Measurements from ENCODE around the gene SMAGP. TPM values are rescaled to one million over a fixed set of nuclear protein-coding genes. Genes with fewer than 3 reads are reported as not detected.
"Not testable (repeated sequence)": the region's sequence is repeated elsewhere in the genome, so short reads cannot be mapped to it uniquely, and the experiment has no call there.

Gene SMAGP
- total and polyA plus RNA-seq, 4 donors, result 4.1 to 9.3 (median 6.5) TPM

- ATAC-seq (ENCODE audit: low FRiP score), result no peak
- Histone ChIP-seq H3K36me3 (ENCODE audit: control insufficient read depth in 1 of 2, insufficient read depth in 2 of 2, low read length in 1 of 2) (no peaks in the 10 kb centered on the region), H3K4me3 (ENCODE audit: low read length in 2 of 2) (no peak overlapping the region), H3K27ac (ENCODE audit: low read depth in 1 of 2, low read length in 2 of 2) (no peak overlapping the region), H3K27me3 (ENCODE audit: control insufficient read depth in 1 of 2, insufficient read depth in 2 of 2, low read length in 1 of 2) (no peaks in the 10 kb centered on the region), H3K9me3 (ENCODE audit: control insufficient read depth, low read length) (no peaks in the 10 kb centered on the region), H3K4me1 (ENCODE audit: control insufficient read depth in 1 of 2, insufficient read depth in 2 of 2, low read length in 2 of 2) (no peaks in the 10 kb centered on the region)
- intact Hi-C loops (cut with DNase I), result no loop called here
- WGBS, 2 donors, result 83 to 86% methylated on average over 7 of the region's 7 CpGs
- DNase-seq, result no peak
Observed at GRCh38 chr12:51222461-51222860, 47.8 kb downstream of the SMAGP start.

- H3K9me3 ChIP-seq (ENCODE audit: control insufficient read depth, low read length); ATAC-seq (ENCODE audit: low FRiP score); H3K36me3 ChIP-seq (ENCODE audit: control insufficient read depth in 1 of 2, insufficient read depth in 2 of 2, low read length in 1 of 2); H3K4me3 ChIP-seq (ENCODE audit: low read length in 2 of 2); H3K27ac ChIP-seq (ENCODE audit: low read depth in 1 of 2, low read length in 2 of 2); H3K4me1 ChIP-seq (ENCODE audit: control insufficient read depth in 1 of 2, insufficient read depth in 2 of 2, low read length in 2 of 2); DNase-seq; H3K27me3 ChIP-seq (ENCODE audit: control insufficient read depth in 1 of 2, insufficient read depth in 2 of 2, low read length in 1 of 2): not testable (repeated sequence)
- 85 to 86% methylated on average over 12 of the region's 12 CpGs for WGBS, 2 donors
- intact Hi-C loops (cut with DNase I), result loop anchor here (2.0 to 5.0 kb wide), 3 partner anchors 19 to 138 kb away; partner anchors contain the start of genes CSRNP2 (in 1 of the 2), DAZAP2 (in 1 of the 2) and TFCP2 (in 1 of the 2)
Observed at GRCh38 chr12:51219857-51220256, 50.4 kb downstream of the SMAGP start.

GRCh38 chr12:51219322-51219721, 50.9 kb downstream of the SMAGP start:
- H3K27ac ChIP-seq (ENCODE audit: low read depth in 1 of 2, low read length in 2 of 2), result peak overlapping the region in 1 of 2 donors; percentile 44
- no peaks in the 10 kb centered on the region for H3K36me3 ChIP-seq (ENCODE audit: control insufficient read depth in 1 of 2, insufficient read depth in 2 of 2, low read length in 1 of 2)
- H3K9me3 ChIP-seq (ENCODE audit: control insufficient read depth, low read length), result no peaks in the 10 kb centered on the region
- DNase-seq, result no peak
- no peaks in the 10 kb centered on the region for H3K4me1 ChIP-seq (ENCODE audit: control insufficient read depth in 1 of 2, insufficient read depth in 2 of 2, low read length in 2 of 2)
- H3K4me3 ChIP-seq (ENCODE audit: low read length in 2 of 2), result no peak overlapping the region
- 74 to 75% methylated on average over 5 of the region's 5 CpGs for WGBS, 2 donors
- H3K27me3 ChIP-seq (ENCODE audit: control insufficient read depth in 1 of 2, insufficient read depth in 2 of 2, low read length in 1 of 2), result no peaks in the 10 kb centered on the region
- ATAC-seq (ENCODE audit: low FRiP score), result no peak
- intact Hi-C loops (cut with DNase I), result loop anchor here (2.0 to 5.0 kb wide), 3 partner anchors 19 to 137 kb away; partner anchors contain the start of genes CSRNP2 (in 1 of the 2), DAZAP2 (in 1 of the 2) and TFCP2 (in 1 of the 2)

GRCh38 chr12:51218607-51219161, 51.5 kb downstream of the SMAGP start:
- 52 to 56% methylated on average over 10 of the region's 10 CpGs for WGBS, 2 donors
- Histone ChIP-seq H3K4me3 (ENCODE audit: low read length in 2 of 2) (peak overlapping the region; percentile 93 to 99), H3K9me3 (ENCODE audit: control insufficient read depth, low read length) (no peaks in the 10 kb centered on the region), H3K4me1 (ENCODE audit: control insufficient read depth in 1 of 2, insufficient read depth in 2 of 2, low read length in 2 of 2) (no peaks in the 10 kb centered on the region), H3K27ac (ENCODE audit: low read depth in 1 of 2, low read length in 2 of 2) (peak overlapping the region; percentile 44 to 83), H3K27me3 (ENCODE audit: control insufficient read depth in 1 of 2, insufficient read depth in 2 of 2, low read length in 1 of 2) (no peaks in the 10 kb centered on the region), H3K36me3 (ENCODE audit: control insufficient read depth in 1 of 2, insufficient read depth in 2 of 2, low read length in 1 of 2) (no peaks in the 10 kb centered on the region)
- no peak for ATAC-seq (ENCODE audit: low FRiP score)
- DNase-seq, result no peak
- intact Hi-C loops (cut with DNase I), result loop anchor here (2.0 to 5.0 kb wide), 3 partner anchors 20 to 136 kb away; partner anchors contain the start of genes CSRNP2 (in 1 of the 2), DAZAP2 (in 1 of the 2) and TFCP2 (in 1 of the 2)

- intact Hi-C loops (cut with DNase I), result loop anchor here (2.0 to 5.0 kb wide), 3 partner anchors 21 to 136 kb away; partner anchors contain the start of genes CSRNP2 (in 1 of the 2), DAZAP2 (in 1 of the 2) and TFCP2 (in 1 of the 2)
- Histone ChIP-seq H3K27ac (ENCODE audit: low read depth in 1 of 2, low read length in 2 of 2) (peak within 1 kb of the TSS; percentile 89 to 100), H3K4me3 (ENCODE audit: low read length in 2 of 2) (peak within 1 kb of the TSS; percentile 93 to 99), H3K36me3 (ENCODE audit: control insufficient read depth in 1 of 2, insufficient read depth in 2 of 2, low read length in 1 of 2) (no peaks in the 10 kb centered on the region), H3K27me3 (ENCODE audit: control insufficient read depth in 1 of 2, insufficient read depth in 2 of 2, low read length in 1 of 2) (no peaks in the 10 kb centered on the region), H3K9me3 (ENCODE audit: control insufficient read depth, low read length) (no peaks in the 10 kb centered on the region), H3K4me1 (ENCODE audit: control insufficient read depth in 1 of 2, insufficient read depth in 2 of 2, low read length in 2 of 2) (no peaks in the 10 kb centered on the region)
- ATAC-seq (ENCODE audit: low FRiP score) (peak; percentile 93), DNase-seq (peak; percentile 82 to 91)
- 0 to 1% methylated on average over 25 to 35 of the region's 35 CpGs for WGBS, 2 donors
Observed at GRCh38 chr12:51217968-51218606, 52.1 kb downstream of the SMAGP start, which contains the start of gene POU6F1. POU6F1 (minus strand) TSS chr12:51218062; CDS start chr12:51206836, 11,226 bp downstream.

GRCh38 chr12:51217133-51217967, 52.9 kb downstream of the SMAGP start:
- Histone ChIP-seq H3K27me3 (ENCODE audit: control insufficient read depth in 1 of 2, insufficient read depth in 2 of 2, low read length in 1 of 2) (no peaks in the 10 kb centered on the region), H3K9me3 (ENCODE audit: control insufficient read depth, low read length) (no peaks in the 10 kb centered on the region), H3K4me1 (ENCODE audit: control insufficient read depth in 1 of 2, insufficient read depth in 2 of 2, low read length in 2 of 2) (no peaks in the 10 kb centered on the region), H3K36me3 (ENCODE audit: control insufficient read depth in 1 of 2, insufficient read depth in 2 of 2, low read length in 1 of 2) (no peaks in the 10 kb centered on the region), H3K27ac (ENCODE audit: low read depth in 1 of 2, low read length in 2 of 2) (peak overlapping the region; percentile 89 to 100), H3K4me3 (ENCODE audit: low read length in 2 of 2) (peak overlapping the region; percentile 93 to 99)
- ATAC-seq (ENCODE audit: low FRiP score), result peak; percentile 72
- peak; percentile 67 to 86 for DNase-seq
- WGBS, 2 donors, result 1% methylated on average over 55 to 81 of the region's 81 CpGs
- intact Hi-C loops (cut with DNase I), result loop anchor here (5.0 kb wide), 2 partner anchors 45 to 135 kb away; partner anchors contain the start of genes CSRNP2 (in 1 of the 2) and TFCP2 (in 1 of the 2)

- Histone ChIP-seq H3K27ac (ENCODE audit: low read depth in 1 of 2, low read length in 2 of 2) (peak overlapping the region; percentile 78 to 100), H3K4me3 (ENCODE audit: low read length in 2 of 2) (peak overlapping the region; percentile 93 to 99), H3K9me3 (ENCODE audit: control insufficient read depth, low read length) (no peaks in the 10 kb centered on the region), H3K36me3 (ENCODE audit: control insufficient read depth in 1 of 2, insufficient read depth in 2 of 2, low read length in 1 of 2) (no peaks in the 10 kb centered on the region), H3K27me3 (ENCODE audit: control insufficient read depth in 1 of 2, insufficient read depth in 2 of 2, low read length in 1 of 2) (no peaks in the 10 kb centered on the region), H3K4me1 (ENCODE audit: control insufficient read depth in 1 of 2, insufficient read depth in 2 of 2, low read length in 2 of 2) (no peaks in the 10 kb centered on the region)
- ATAC-seq (ENCODE audit: low FRiP score) (no peak), DNase-seq (no peak)
- intact Hi-C loops (cut with DNase I), result loop anchor here (5.0 kb wide), 2 partner anchors 44 to 134 kb away; partner anchors contain the start of genes CSRNP2 (in 1 of the 2) and TFCP2 (in 1 of the 2)
- 7% methylated on average over 7 of the region's 7 CpGs for WGBS, 2 donors
Observed at GRCh38 chr12:51216642-51217041, 53.6 kb downstream of the SMAGP start.

- H3K9me3 ChIP-seq (ENCODE audit: control insufficient read depth, low read length), result no peaks in the 10 kb centered on the region
- H3K27ac ChIP-seq (ENCODE audit: low read depth in 1 of 2, low read length in 2 of 2), result no peak overlapping the region
- intact Hi-C loops (cut with DNase I), result loop anchor here (5.0 kb wide), 2 partner anchors 43 to 133 kb away; partner anchors contain the start of genes CSRNP2 (in 1 of the 2) and TFCP2 (in 1 of the 2)
- no peaks in the 10 kb centered on the region for H3K4me1 ChIP-seq (ENCODE audit: control insufficient read depth in 1 of 2, insufficient read depth in 2 of 2, low read length in 2 of 2)
- ATAC-seq (ENCODE audit: low FRiP score) (no peak), DNase-seq (peak in 1 of 2 donors; percentile 31)
- no peaks in the 10 kb centered on the region for H3K36me3 ChIP-seq (ENCODE audit: control insufficient read depth in 1 of 2, insufficient read depth in 2 of 2, low read length in 1 of 2)
- H3K27me3 ChIP-seq (ENCODE audit: control insufficient read depth in 1 of 2, insufficient read depth in 2 of 2, low read length in 1 of 2), result no peaks in the 10 kb centered on the region
- no peak overlapping the region for H3K4me3 ChIP-seq (ENCODE audit: low read length in 2 of 2)
- 96% methylated on average over 5 of the region's 5 CpGs for WGBS, 2 donors
Observed at GRCh38 chr12:51214895-51215294, 55.3 kb downstream of the SMAGP start.
